DLD1 (cell line): Measurements from ENCODE around the gene BSN.

Experiments
- in situ Hi-C: cut with HindIII; loops from 2 replicates; pipeline ENCODE4 v1.10.0; 2017; ENCODE audit warnings: low sequenced_read_pairs

The BSN gene

GRCh38 chr3:49593041-49593440 is 38.8 kb downstream of the BSN start:
- in situ Hi-C loops, result no loop called here

- in situ Hi-C loops, result no loop called here
Observed at GRCh38 chr3:49600781-49601180, 46.5 kb downstream of the BSN start.

- in situ Hi-C loops, result no loop called here
Observed at GRCh38 chr3:49601358-49602048, 47.2 kb downstream of the BSN start.

GRCh38 chr3:49602049-49602554 is 47.8 kb downstream of the BSN start:
- in situ Hi-C loops, result no loop called here

GRCh38 chr3:49602877-49603411 is 48.7 kb downstream of the BSN start:
- in situ Hi-C loops, result no loop called here

GRCh38 chr3:49606427-49606826 is 52.1 kb downstream of the BSN start:
- in situ Hi-C loops, result no loop called here

GRCh38 chr3:49607105-49607591 is 52.9 kb downstream of the BSN start:
- in situ Hi-C loops, result no loop called here

GRCh38 chr3:49607796-49608195 is 53.5 kb downstream of the BSN start:
- in situ Hi-C loops, result no loop called here

- in situ Hi-C loops, result no loop called here
Observed at GRCh38 chr3:49609314-49609713, 55.0 kb downstream of the BSN start.

- in situ Hi-C loops, result no loop called here
Observed at GRCh38 chr3:49609815-49610214, 55.5 kb downstream of the BSN start.

- in situ Hi-C loops, result no loop called here
Observed at GRCh38 chr3:49610666-49611280, 56.5 kb downstream of the BSN start.

GRCh38 chr3:49611291-49611690 is 57.0 kb downstream of the BSN start:
- in situ Hi-C loops, result no loop called here

- in situ Hi-C loops, result no loop called here
Observed at GRCh38 chr3:49611719-49612118, 57.4 kb downstream of the BSN start.

GRCh38 chr3:49614936-49615335 is 60.7 kb downstream of the BSN start:
- in situ Hi-C loops, result no loop called here

GRCh38 chr3:49616061-49616460 is 61.8 kb downstream of the BSN start:
- in situ Hi-C loops, result no loop called here

- in situ Hi-C loops, result no loop called here
Observed at GRCh38 chr3:49616491-49616941, 62.2 kb downstream of the BSN start.

- in situ Hi-C loops, result no loop called here
Observed at GRCh38 chr3:49617390-49618013, 63.2 kb downstream of the BSN start.

- in situ Hi-C loops, result no loop called here
Observed at GRCh38 chr3:49618412-49618811, 64.1 kb downstream of the BSN start.

GRCh38 chr3:49619649-49620048 is 65.4 kb downstream of the BSN start:
- in situ Hi-C loops, result no loop called here

GRCh38 chr3:49620728-49621127 is 66.5 kb downstream of the BSN start:
- in situ Hi-C loops, result no loop called here

GRCh38 chr3:49623071-49623470 is 68.8 kb downstream of the BSN start:
- in situ Hi-C loops, result no loop called here

- in situ Hi-C loops, result no loop called here
Observed at GRCh38 chr3:49625071-49625470, 70.8 kb downstream of the BSN start.
